Activated T-helper 17 cell treated with anti-CD3 and anti-CD28 coated beads, Interleukin-2, amount 50 U/mL, for 72 hours (primary cell): ENCODE results near the gene GPR4. TPM values are rescaled to one million over a fixed set of nuclear protein-coding genes. Genes with fewer than 3 reads are reported as not detected.

ENCODE experiments used
- ATAC-seq: fragments of 150-1000 bp; cut with Tn5 transposase; replicated peaks from 2 replicates; pipeline ENCODE4 v1.10.0; 2021; ENCODE audit warnings: mild to moderate bottlenecking, moderate library complexity
- H3K27ac Mint-ChIP-seq: one replicate; pipeline ENCODE4 v1.8.0; 2022; ENCODE audit warnings: mixed read lengths
- H3K27me3 Mint-ChIP-seq: one replicate; pipeline ENCODE4 v1.8.0; 2022; ENCODE audit warnings: mixed read lengths
- H3K36me3 Mint-ChIP-seq: one replicate; pipeline ENCODE4 v1.8.0; 2022; ENCODE audit warnings: low read depth, mild to moderate bottlenecking, mixed read lengths
- H3K4me1 Mint-ChIP-seq: one replicate; pipeline ENCODE4 v1.8.0; 2022; ENCODE audit warnings: mixed read lengths
- H3K4me3 Mint-ChIP-seq: one replicate; pipeline ENCODE4 v1.8.0; 2022; ENCODE audit warnings: mild to moderate bottlenecking, mixed read lengths
- H3K9me3 Mint-ChIP-seq: one replicate; pipeline ENCODE4 v1.8.0; 2022; ENCODE audit warnings: mixed read lengths
- total RNA-seq, 2 donors: library from RNA; stranded (reverse); gene quantifications; one replicate each; pipeline ENCODE4 v1.2.3, GENCODE V29; 2022

Gene GPR4
- under 1 TPM in 1 of 2 donors, not detected in 1; 0.13 TPM for total RNA-seq

- H3K36me3 Mint-ChIP-seq = peaks cover 9% of the 10 kb centered on the region
- no peak for ATAC-seq
- H3K4me1 Mint-ChIP-seq = peaks cover 20% of the 10 kb centered on the region
- no peaks in the 10 kb centered on the region for H3K9me3 Mint-ChIP-seq
- peaks cover 56% of the 10 kb centered on the region for H3K27me3 Mint-ChIP-seq
- peak within 1 kb of the TSS; percentile 9 for H3K4me3 Mint-ChIP-seq
- H3K27ac Mint-ChIP-seq = peak within 1 kb of the TSS; percentile 58
Observed at GRCh38 chr19:45601524-45602374, at the start of gene GPR4. GPR4 (minus strand) TSS chr19:45602212; CDS start chr19:45591866, 10,346 bp downstream.

- H3K4me1 Mint-ChIP-seq = peaks cover 6% of the 10 kb centered on the region
- ATAC-seq = no peak
- H3K36me3 Mint-ChIP-seq = no peaks in the 10 kb centered on the region
- H3K27ac Mint-ChIP-seq = no peak overlapping the region
- H3K27me3 Mint-ChIP-seq = no peaks in the 10 kb centered on the region
- H3K9me3 Mint-ChIP-seq = no peaks in the 10 kb centered on the region
- H3K4me3 Mint-ChIP-seq = no peak overlapping the region
Observed at GRCh38 chr19:45650722-45651121, 48.7 kb upstream of the GPR4 start.

DNA sequence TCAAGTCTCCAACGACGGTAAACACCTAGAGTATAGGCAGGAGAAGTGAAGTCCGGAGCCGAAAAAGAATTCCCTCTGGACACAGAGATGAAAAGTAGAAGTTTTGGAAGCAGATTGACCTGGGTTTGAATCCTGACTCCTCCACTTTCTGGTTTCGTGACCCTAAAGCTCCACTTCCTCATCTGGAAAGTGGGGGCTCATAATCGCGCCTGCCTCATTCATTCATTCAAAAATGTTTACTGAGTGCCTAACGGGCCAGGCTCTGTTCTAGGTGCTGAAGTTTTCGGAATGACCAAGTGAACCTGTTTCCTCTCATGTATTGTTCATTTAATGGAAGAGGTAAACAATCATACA lies 44.3 kb upstream of the GPR4 start:
- peaks cover 18% of the 10 kb centered on the region for H3K4me1 Mint-ChIP-seq
- ATAC-seq = no peak
- H3K4me3 Mint-ChIP-seq = peak overlapping the region; percentile 86
- H3K36me3 Mint-ChIP-seq = peaks cover 19% of the 10 kb centered on the region
- peak overlapping the region; percentile 85 for H3K27ac Mint-ChIP-seq
- H3K27me3 Mint-ChIP-seq = no peaks in the 10 kb centered on the region
- H3K9me3 Mint-ChIP-seq = peaks cover 1% of the 10 kb centered on the region

- H3K4me3 Mint-ChIP-seq = peak overlapping the region; percentile 86
- H3K4me1 Mint-ChIP-seq = peaks cover 24% of the 10 kb centered on the region
- ATAC-seq = peak; percentile 52
- peak overlapping the region; percentile 85 for H3K27ac Mint-ChIP-seq
- no peaks in the 10 kb centered on the region for H3K27me3 Mint-ChIP-seq
- peaks cover 6% of the 10 kb centered on the region for H3K9me3 Mint-ChIP-seq
- peaks cover 25% of the 10 kb centered on the region for H3K36me3 Mint-ChIP-seq
Observed at GRCh38 chr19:45645631-45646344, 43.8 kb upstream of the GPR4 start.

GRCh38 chr19:45645068-45645630 lies 43.1 kb upstream of the GPR4 start:
- no peak for ATAC-seq
- Mint-ChIP-seq H3K4me3 (peak overlapping the region; percentile 86), H3K27me3 (no peaks in the 10 kb centered on the region), H3K27ac (peak overlapping the region; percentile 96), H3K36me3 (peaks cover 31% of the 10 kb centered on the region), H3K4me1 (peaks cover 26% of the 10 kb centered on the region), H3K9me3 (peaks cover 8% of the 10 kb centered on the region)

DNA sequence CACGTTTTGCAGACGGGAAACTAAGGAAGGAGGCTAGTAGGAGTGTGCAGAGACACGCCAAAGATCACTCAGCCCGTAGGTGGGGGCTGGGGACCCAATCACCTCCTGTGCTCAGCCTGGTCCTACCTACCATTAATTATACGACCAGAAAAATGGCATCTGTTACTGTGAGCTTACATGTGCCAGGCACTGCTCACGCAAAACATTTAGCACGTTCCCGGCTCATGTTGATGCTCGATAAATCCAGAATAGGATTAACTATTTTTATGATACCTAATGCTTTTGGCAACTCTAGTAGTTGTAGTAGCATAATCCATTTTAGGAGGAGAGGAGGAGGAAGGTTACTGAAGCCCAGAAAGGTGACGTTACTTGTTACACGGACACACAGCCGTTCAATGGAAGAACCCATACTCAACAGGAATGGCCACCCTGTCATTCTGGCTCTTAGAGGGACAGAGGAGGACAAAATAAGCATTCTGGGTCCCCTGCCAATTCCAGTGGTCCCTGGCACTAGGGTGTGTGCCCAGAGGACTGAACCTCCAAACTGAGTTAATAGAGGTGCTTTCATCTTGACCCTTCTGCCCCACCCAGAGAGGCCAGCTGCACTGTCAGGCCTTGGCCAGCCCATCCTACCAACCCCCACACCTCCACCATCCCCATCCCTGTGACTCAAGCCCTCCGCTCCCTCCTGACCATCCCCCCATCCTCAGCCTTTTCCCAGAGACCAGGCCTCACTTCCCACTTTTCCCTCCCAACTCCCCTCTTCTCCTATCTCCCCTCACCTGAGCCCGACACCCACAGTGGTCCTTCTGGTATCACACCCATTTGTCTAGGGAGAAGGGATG lies 42.1 kb upstream of the GPR4 start:
- peaks cover 39% of the 10 kb centered on the region for H3K36me3 Mint-ChIP-seq
- H3K9me3 Mint-ChIP-seq = peaks cover 8% of the 10 kb centered on the region
- no peak for ATAC-seq
- H3K27ac Mint-ChIP-seq = peak overlapping the region; percentile 96
- H3K27me3 Mint-ChIP-seq = no peaks in the 10 kb centered on the region
- peak overlapping the region; percentile 86 for H3K4me3 Mint-ChIP-seq
- peaks cover 26% of the 10 kb centered on the region for H3K4me1 Mint-ChIP-seq

GRCh38 chr19:45643024-45643926 lies 41.3 kb upstream of the GPR4 start:
- Mint-ChIP-seq H3K9me3 (peaks cover 8% of the 10 kb centered on the region), H3K4me1 (peaks cover 26% of the 10 kb centered on the region)

DNA sequence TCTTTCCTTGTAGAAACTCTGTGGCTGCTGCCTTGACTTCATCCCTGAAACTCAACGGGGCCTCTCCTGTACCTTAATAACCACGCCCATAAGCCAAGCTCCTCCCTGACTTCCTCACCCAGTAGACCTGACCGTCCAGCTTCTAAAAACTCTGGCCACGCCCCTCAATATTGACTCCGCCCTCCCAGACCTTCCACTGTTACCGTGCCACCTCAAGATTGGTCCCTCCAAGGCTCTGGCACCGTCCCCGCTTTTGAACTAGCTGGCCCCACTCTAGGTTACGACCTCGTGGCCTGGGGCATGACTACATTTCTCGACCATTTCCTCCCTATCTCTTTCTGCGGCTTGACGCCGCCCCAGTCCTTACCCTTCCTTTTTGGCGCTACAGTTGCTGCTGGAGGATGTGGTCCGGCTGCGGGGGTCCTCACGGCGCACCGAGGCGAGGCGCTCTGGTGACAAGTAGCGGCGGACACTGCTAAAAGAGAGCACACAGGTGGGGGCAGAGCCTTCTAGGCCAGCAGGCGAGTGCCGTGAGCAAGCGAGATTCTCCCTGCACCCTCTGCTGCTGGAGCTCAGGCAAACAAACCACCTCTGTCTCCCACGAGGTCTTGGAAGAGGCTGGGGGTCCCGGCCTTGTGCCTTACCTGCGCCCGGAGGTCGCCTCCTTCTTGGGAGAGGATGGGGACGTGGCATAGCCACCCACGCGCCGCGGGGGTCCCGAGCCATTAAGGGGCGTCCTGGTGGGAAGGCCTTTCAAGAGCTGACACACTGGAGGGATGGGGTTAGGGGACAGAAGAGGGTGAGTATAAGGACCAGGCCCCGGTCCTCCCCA lies 39.5 kb upstream of the GPR4 start:
- peak overlapping the region; percentile 86 for H3K4me3 Mint-ChIP-seq
- ATAC-seq = peak; percentile 52

More at GRCh38 chr19:45643024-45643926, 41.3 kb upstream of the GPR4 start:
- ATAC-seq = peak; percentile 57
- H3K36me3 Mint-ChIP-seq = peaks cover 48% of the 10 kb centered on the region
- H3K4me3 Mint-ChIP-seq = peak overlapping the region; percentile 86
- peak overlapping the region; percentile 96 for H3K27ac Mint-ChIP-seq
- H3K27me3 Mint-ChIP-seq = no peaks in the 10 kb centered on the region

GRCh38 chr19:45640849-45641273 lies 38.8 kb upstream of the GPR4 start:
- H3K4me3 Mint-ChIP-seq = peak overlapping the region; percentile 86
- ATAC-seq = no peak
- H3K27me3 Mint-ChIP-seq = no peaks in the 10 kb centered on the region
- H3K4me1 Mint-ChIP-seq = peaks cover 20% of the 10 kb centered on the region
- H3K9me3 Mint-ChIP-seq = peaks cover 8% of the 10 kb centered on the region
- peak overlapping the region; percentile 96 for H3K27ac Mint-ChIP-seq
- H3K36me3 Mint-ChIP-seq = peaks cover 68% of the 10 kb centered on the region

More for the DNA sequence above, 39.5 kb upstream of the GPR4 start:
- Mint-ChIP-seq H3K9me3 (peaks cover 8% of the 10 kb centered on the region), H3K4me1 (peaks cover 26% of the 10 kb centered on the region), H3K36me3 (peaks cover 62% of the 10 kb centered on the region), H3K27me3 (no peaks in the 10 kb centered on the region), H3K27ac (peak overlapping the region; percentile 96)

DNA sequence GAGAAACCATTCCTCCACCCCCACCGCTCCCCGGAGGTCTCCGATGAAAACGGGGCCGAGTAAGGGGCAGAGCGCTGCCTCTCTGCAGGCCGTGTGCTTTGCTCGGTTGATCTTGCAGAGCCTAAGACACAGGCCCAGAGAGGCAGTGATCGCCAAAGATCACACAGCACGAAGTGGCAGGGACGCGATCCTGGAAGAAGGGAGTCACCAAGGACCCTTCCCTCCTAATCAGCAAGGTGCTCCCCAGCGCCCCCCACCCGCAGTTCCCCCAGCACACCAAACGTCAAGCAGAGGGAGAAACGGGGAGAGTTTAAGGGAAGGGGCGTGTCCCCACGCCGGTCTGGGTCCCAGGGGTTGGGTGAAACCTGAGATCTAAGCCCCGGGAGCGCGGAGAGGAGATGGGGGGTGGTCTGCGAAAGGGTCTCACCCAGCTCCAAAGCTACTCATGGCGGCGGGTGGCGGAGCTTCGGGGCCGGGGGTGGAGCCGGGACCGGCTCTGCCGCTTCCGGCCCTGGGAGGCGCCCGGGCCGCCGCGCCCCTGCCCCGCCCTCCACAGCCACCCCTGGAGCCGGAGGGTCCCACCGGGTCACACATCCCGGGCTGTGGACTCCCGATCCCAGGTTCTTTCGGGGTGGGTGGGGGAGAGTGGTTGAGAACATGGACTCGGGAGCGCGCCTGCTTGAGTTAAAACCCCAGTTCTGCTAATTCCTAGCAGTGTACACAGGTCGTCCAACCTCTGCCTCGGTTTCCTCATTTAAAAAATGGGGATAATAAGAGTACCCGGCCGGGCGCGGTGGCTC lies 37.1 kb upstream of the GPR4 start, which contains the start of gene EML2:
Gene EML2, minus strand, starts transcription at position 468 of the 800 bp plus-strand sequence. Its CDS starts 21 bp downstream, at position 447.
- no peak for ATAC-seq
- peaks cover 20% of the 10 kb centered on the region for H3K4me1 Mint-ChIP-seq
- H3K27ac Mint-ChIP-seq = peak within 1 kb of the TSS; percentile 88
- peaks cover 8% of the 10 kb centered on the region for H3K9me3 Mint-ChIP-seq
- peak within 1 kb of the TSS; percentile 86 for H3K4me3 Mint-ChIP-seq
- H3K27me3 Mint-ChIP-seq = no peaks in the 10 kb centered on the region
- H3K36me3 Mint-ChIP-seq = peaks cover 72% of the 10 kb centered on the region

- H3K27ac Mint-ChIP-seq = no peak overlapping the region
- H3K9me3 Mint-ChIP-seq = peaks cover 8% of the 10 kb centered on the region
- no peaks in the 10 kb centered on the region for H3K27me3 Mint-ChIP-seq
- peaks cover 73% of the 10 kb centered on the region for H3K36me3 Mint-ChIP-seq
- H3K4me1 Mint-ChIP-seq = peaks cover 11% of the 10 kb centered on the region
- H3K4me3 Mint-ChIP-seq = peak overlapping the region; percentile 86
- ATAC-seq = no peak
Observed at GRCh38 chr19:45637890-45638667, 36.1 kb upstream of the GPR4 start.
